HCT116 (cell line): ENCODE results near the gene THSD7B.

ENCODE experiments used
- CTCF ChIP-seq, 3 experiments: fragments of 200-600 bp in 1 of 3; sonication (generic) in 1 of 3; IDR thresholded peaks in 2 of 3; conservative IDR thresholded peaks in 1 of 3; 2 replicates each; pipeline ENCODE4 v1.5.1; 2012 to 2017; ENCODE audit warnings: low read depth in 2 of 3, low read length in 2 of 3, antibody characterized with exemption in 1 of 3, borderline replicate concordance in 1 of 3, control low read depth in 1 of 3, mild to moderate bottlenecking in 1 of 3, mixed read lengths in 1 of 3, mixed run types in 1 of 3, moderate library complexity in 1 of 3; ENCODE audit not compliant: insufficient read depth in 1 of 3
- EZH2 ChIP-seq: fragments of 200-600 bp; sonication (generic); IDR thresholded peaks from 2 replicates; pipeline ENCODE4 v1.6.1; 2017; ENCODE audit warnings: antibody characterized with exemption, mixed run types
- EZH2phosphoT487 ChIP-seq: fragments of 200-600 bp; IDR thresholded peaks from 2 replicates; pipeline ENCODE4 v1.6.1; 2018; ENCODE audit warnings: antibody characterized with exemption, borderline replicate concordance
- POLR2A ChIP-seq: IDR thresholded peaks from 2 replicates; pipeline ENCODE4 v1.7.0; 2011; ENCODE audit warnings: borderline replicate concordance; ENCODE audit not compliant: insufficient read depth, insufficient read length; ENCODE audit errors: extremely low read depth
- SIN3A ChIP-seq: IDR thresholded peaks from 2 replicates; pipeline ENCODE4 v1.6.1; 2012; ENCODE audit warnings: low read depth
- TF ChIP-seq, protein P1 (sequence below): IDR thresholded peaks from 2 replicates; pipeline ENCODE4 v1.6.1; 2012

GRCh38 chr2:137381731-137382130 lies 616.4 kb downstream of the THSD7B start:
- TF ChIP-seq CTCF (IDR thresholded peaks at IDR 0.05 in 2 of 3, conservative IDR thresholded peaks at IDR 0.05 in 1 of 3; ENCODE audit: borderline replicate concordance in 1 of 3, insufficient read depth in 1 of 3, low read depth in 2 of 3, low read length in 2 of 3): no peak
- no peak for TF ChIP-seq EZH2
- TF ChIP-seq POLR2A: no peak
- TF ChIP-seq EZH2phosphoT487: no peak
- TF ChIP-seq, protein P1, sequence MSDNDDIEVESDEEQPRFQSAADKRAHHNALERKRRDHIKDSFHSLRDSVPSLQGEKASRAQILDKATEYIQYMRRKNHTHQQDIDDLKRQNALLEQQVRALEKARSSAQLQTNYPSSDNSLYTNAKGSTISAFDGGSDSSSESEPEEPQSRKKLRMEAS: no peak
- TF ChIP-seq SIN3A: no peak
